Mammary epithelial cell (primary cell): ENCODE measurements around the gene CD34.

Experiments used
- CTCF ChIP-seq, 2 donors: IDR thresholded peaks in 1 of 2; conservative IDR thresholded peaks in 1 of 2; 2 replicates each; pipeline ENCODE4 v1.5.1; 2011 to 2012; ENCODE audit warnings: inconsistent platforms in 2 of 2, low read length in 2 of 2, mild to moderate bottlenecking in 2 of 2, control low read depth in 1 of 2, low read depth in 1 of 2; ENCODE audit not compliant: insufficient read depth in 1 of 2; ENCODE audit errors: extremely low read depth in 1 of 2
- EZH2 ChIP-seq: IDR thresholded peaks from 2 replicates; pipeline ENCODE4 v1.6.1; 2012; ENCODE audit warnings: low read length, inconsistent platforms, borderline replicate concordance

- no peak for TF ChIP-seq EZH2
- no peak for TF ChIP-seq CTCF (conservative IDR thresholded peaks at IDR 0.05 in 1 of 2, IDR thresholded peaks at IDR 0.05 in 1 of 2; ENCODE audit: extremely low read depth in 1 of 2, insufficient read depth in 1 of 2, low read depth in 1 of 2, low read length in 2 of 2)
Observed at GRCh38 chr1:207941665-207942064, 30.7 kb upstream of the CD34 start.
